K562 (cell line): ENCODE data around the gene ZNF165. TPM values are rescaled to one million over a fixed set of nuclear protein-coding genes. Genes with fewer than 3 reads are reported as not detected.

ENCODE experiments used
- BACH1 ChIP-seq: fragments of 200-800 bp; sonication (Bioruptor generic); IDR thresholded peaks from 2 replicates; pipeline ENCODE4 v1.6.1; 2016; ENCODE audit warnings: missing genetic modification characterization, missing compliant biosample characterization
- CC2D1A ChIP-seq: fragments of 450-650 bp; IDR thresholded peaks from 2 replicates; pipeline ENCODE4 v1.6.1; 2017; ENCODE audit warnings: mild to moderate bottlenecking
- CREM ChIP-seq: IDR thresholded peaks from 2 replicates; pipeline ENCODE4 v1.6.1; 2014; ENCODE audit warnings: antibody characterized with exemption, low read depth
- DACH1 ChIP-seq: fragments of 450-650 bp; IDR thresholded peaks from 2 replicates; pipeline ENCODE4 v1.6.1; 2018; ENCODE audit not compliant: partially characterized antibody
- DDX20 ChIP-seq: fragments of 450-650 bp; IDR thresholded peaks from 2 replicates; pipeline ENCODE4 v1.6.1; 2016; ENCODE audit warnings: missing genetic modification characterization, low read depth, mild to moderate bottlenecking, missing compliant biosample characterization, moderate library complexity
- DIDO1 ChIP-seq: fragments of 450-650 bp; IDR thresholded peaks from 2 replicates; pipeline ENCODE4 v1.6.1; 2016; ENCODE audit warnings: low read depth, missing biosample characterization, missing genetic modification characterization
- ELF4 ChIP-seq: fragments of 450-650 bp; formaldehyde crosslinking; IDR thresholded peaks from 2 replicates; pipeline ENCODE4 v1.4.0; 2022; ENCODE audit warnings: missing genetic modification characterization
- ETV1 ChIP-seq: fragments of 450-650 bp; conservative IDR thresholded peaks from 2 replicates; pipeline ENCODE4 v1.6.1; 2016; ENCODE audit warnings: missing genetic modification characterization, control low read depth, low read depth, missing compliant biosample characterization
- FOXJ3 ChIP-seq: sonication (generic); formaldehyde crosslinking; IDR thresholded peaks from 2 replicates; pipeline ENCODE4 v1.4.0; 2020; ENCODE audit warnings: mild to moderate bottlenecking, missing genetic modification reagents
- HNRNPL ChIP-seq: fragments of 200-400 bp; formaldehyde crosslinking; IDR thresholded peaks from 2 replicates; pipeline ENCODE4 v1.6.1; 2017; ENCODE audit warnings: low read depth, mild to moderate bottlenecking, low read length
- IFI16 ChIP-seq: fragments of 250-450 bp; sonication (Bioruptor Pico); IDR thresholded peaks from 2 replicates; pipeline ENCODE4 v2.1.2; 2022; ENCODE audit warnings: mild to moderate bottlenecking, inconsistent platforms
- KDM2B ChIP-seq: fragments of 250-450 bp; sonication (Bioruptor Pico); IDR thresholded peaks from 2 replicates; pipeline ENCODE4 v1.8.0; 2021; ENCODE audit warnings: mild to moderate bottlenecking, moderate library complexity
- SP2 ChIP-seq: IDR thresholded peaks from 2 replicates; pipeline ENCODE4 v1.6.1; 2011; ENCODE audit warnings: mild to moderate bottlenecking, low read depth, low read length, moderate library complexity; ENCODE audit not compliant: poor library complexity, severe bottlenecking; ENCODE audit errors: extremely low read depth
- STAT5B ChIP-seq: fragments of 250-450 bp; sonication (Bioruptor Pico); IDR thresholded peaks from 2 replicates; pipeline ENCODE4 v1.8.0; 2021; ENCODE audit warnings: mild to moderate bottlenecking, inconsistent platforms
- TAL1 ChIP-seq: fragments of 450-650 bp; IDR thresholded peaks from 2 replicates; pipeline ENCODE4 v1.6.1; 2016; ENCODE audit warnings: mild to moderate bottlenecking
- YBX1 ChIP-seq: fragments of 450-650 bp; IDR thresholded peaks from 2 replicates; pipeline ENCODE4 v1.7.1; 2016; ENCODE audit warnings: mild to moderate bottlenecking
- ZFP30 ChIP-seq: fragments of 250-450 bp; sonication (Bioruptor Pico); IDR thresholded peaks from 2 replicates; pipeline ENCODE4 v1.8.0; 2022; ENCODE audit warnings: moderate library complexity, mild to moderate bottlenecking, inconsistent platforms, borderline replicate concordance
- ZNF197 ChIP-seq: fragments of 200-800 bp; sonication (Bioruptor generic); IDR thresholded peaks from 2 replicates; pipeline ENCODE4 v1.6.1; 2016; ENCODE audit warnings: low read depth, missing genetic modification characterization, missing compliant biosample characterization
- ZNF224 ChIP-seq: sonication (generic); formaldehyde crosslinking; IDR thresholded peaks from 2 replicates; pipeline ENCODE4 v1.8.0; 2022; ENCODE audit warnings: mild to moderate bottlenecking, missing genetic modification reagents
- ZNF239 ChIP-seq: fragments of 250-450 bp; sonication (Bioruptor Pico); IDR thresholded peaks from 2 replicates; pipeline ENCODE4 v1.4.0; 2020; ENCODE audit warnings: mild to moderate bottlenecking
- ZNF384 ChIP-seq: IDR thresholded peaks from 2 replicates; pipeline ENCODE4 v1.6.1; 2012; ENCODE audit warnings: low read depth, low read length, improper control_type of control experiment
- polyA plus RNA-seq, 8 experiments: library from polyadenylated mRNA; depleted of rRNA in 4 of 8; stranded (reverse) in 5 of 8; unstranded in 3 of 8; fragments of >200 nt; fragmentation: Nextera tagmentation in 2 of 8; fragmentation: Illumina TruSeq in 1 of 8; extraction: Ambion mirVana in 2 of 8; extraction: Trizol in 1 of 8; gene quantifications; 2 replicates each; pipeline versions ENCODE4 v1.2.1 to v1.2.3, GENCODE V29; 2011 to 2014; ENCODE audit warnings: inconsistent platforms in 1 of 8, missing spikeins in 1 of 8
- total RNA-seq, 7 experiments: library from RNA; depleted of rRNA in 6 of 7; stranded (reverse); fragments of >200 nt in 6 of 7; fragmentation: Illumina TruSeq in 2 of 7; extraction: Trizol in 2 of 7; gene quantifications; 2 replicates each; pipeline versions ENCODE4 v1.2.1 to v1.2.3, GENCODE V29; 2011 to 2021; ENCODE audit warnings: low replicate concordance in 1 of 7
- TF ChIP-seq, protein P1 (sequence below): fragments of 450-650 bp; formaldehyde crosslinking; IDR thresholded peaks from 2 replicates; pipeline ENCODE4 v1.4.0; 2020; ENCODE audit warnings: mild to moderate bottlenecking, moderate library complexity
- TF ChIP-seq, protein P2 (sequence below): fragments of 250-450 bp; sonication (Bioruptor Pico); IDR thresholded peaks from 2 replicates; pipeline ENCODE4 v1.5.0; 2020; ENCODE audit warnings: mild to moderate bottlenecking, borderline replicate concordance
- TF ChIP-seq, protein P3 (sequence below): fragments of 250-450 bp; sonication (Bioruptor Pico); IDR thresholded peaks from 2 replicates; pipeline ENCODE4 v1.8.0; 2021; ENCODE audit warnings: moderate library complexity, mild to moderate bottlenecking, inconsistent platforms
- TF ChIP-seq, protein P4 (sequence below), 2 experiments: fragments of 450-650 bp in 1 of 2; sonication (generic) in 1 of 2; formaldehyde crosslinking; conservative IDR thresholded peaks; 2 replicates each; pipeline versions ENCODE4 v1.4.0 to v1.8.1; 2020 to 2022; ENCODE audit warnings: mild to moderate bottlenecking in 1 of 2, missing genetic modification reagents in 1 of 2

ZNF165 gene
- total and polyA plus RNA-seq, 9 of the 15 experiments (the other 6 are each of a cell fraction or from before 2014, with no cell fraction given): 0.82 to 3.6 (median 1.2) TPM

DNA sequence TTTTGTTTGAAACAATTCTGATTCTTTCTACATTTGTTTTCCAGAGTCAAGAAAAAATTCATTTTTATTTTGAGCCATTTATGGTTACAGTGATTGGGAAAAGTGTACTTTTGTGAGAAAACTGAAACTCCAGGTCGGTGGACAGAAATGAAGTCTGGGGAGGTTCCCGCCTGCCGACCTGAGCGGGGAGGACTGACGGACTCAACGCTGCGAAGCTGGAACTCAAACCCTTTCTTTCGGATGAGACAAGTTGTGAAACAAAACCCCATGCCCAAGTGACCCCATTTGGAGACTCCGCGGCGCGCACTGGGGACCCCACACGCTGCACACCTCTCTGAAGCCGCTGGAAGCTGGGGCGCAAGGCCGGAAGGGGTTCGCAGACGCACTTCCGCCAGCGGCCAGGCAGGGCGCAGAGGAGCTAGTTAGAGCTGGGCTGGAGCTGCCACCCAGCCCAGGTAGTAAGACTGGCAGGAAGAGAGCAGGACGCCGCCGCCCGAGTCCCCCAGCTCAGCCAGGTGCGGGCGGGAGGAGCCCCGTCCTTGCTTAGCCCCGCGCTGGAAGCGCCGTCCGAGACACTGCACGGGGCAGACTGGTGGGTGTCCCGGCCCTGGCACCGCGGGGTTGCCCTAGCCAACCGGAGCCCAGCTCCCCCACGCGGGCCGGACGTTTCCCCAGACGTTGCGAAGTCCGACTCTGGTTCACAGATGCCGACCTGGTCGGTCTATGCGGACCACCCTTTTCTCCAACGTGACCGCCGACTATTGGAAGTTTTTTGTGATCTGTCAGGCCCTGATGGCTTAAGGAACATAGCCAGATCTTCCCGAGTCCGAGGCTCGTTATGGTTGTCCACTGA is 24.2 kb downstream of the ZNF165 start (continued):
- TF ChIP-seq, protein P1, sequence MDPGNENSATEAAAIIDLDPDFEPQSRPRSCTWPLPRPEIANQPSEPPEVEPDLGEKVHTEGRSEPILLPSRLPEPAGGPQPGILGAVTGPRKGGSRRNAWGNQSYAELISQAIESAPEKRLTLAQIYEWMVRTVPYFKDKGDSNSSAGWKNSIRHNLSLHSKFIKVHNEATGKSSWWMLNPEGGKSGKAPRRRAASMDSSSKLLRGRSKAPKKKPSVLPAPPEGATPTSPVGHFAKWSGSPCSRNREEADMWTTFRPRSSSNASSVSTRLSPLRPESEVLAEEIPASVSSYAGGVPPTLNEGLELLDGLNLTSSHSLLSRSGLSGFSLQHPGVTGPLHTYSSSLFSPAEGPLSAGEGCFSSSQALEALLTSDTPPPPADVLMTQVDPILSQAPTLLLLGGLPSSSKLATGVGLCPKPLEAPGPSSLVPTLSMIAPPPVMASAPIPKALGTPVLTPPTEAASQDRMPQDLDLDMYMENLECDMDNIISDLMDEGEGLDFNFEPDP (CRISPR knock-in tag): 0 out of 2 replicates have a peak, but pooled peaks have one; percentile 10
- TF ChIP-seq TAL1: peak; percentile 16; the same call in 1 of the 2 replicates
- TF ChIP-seq, protein P2, sequence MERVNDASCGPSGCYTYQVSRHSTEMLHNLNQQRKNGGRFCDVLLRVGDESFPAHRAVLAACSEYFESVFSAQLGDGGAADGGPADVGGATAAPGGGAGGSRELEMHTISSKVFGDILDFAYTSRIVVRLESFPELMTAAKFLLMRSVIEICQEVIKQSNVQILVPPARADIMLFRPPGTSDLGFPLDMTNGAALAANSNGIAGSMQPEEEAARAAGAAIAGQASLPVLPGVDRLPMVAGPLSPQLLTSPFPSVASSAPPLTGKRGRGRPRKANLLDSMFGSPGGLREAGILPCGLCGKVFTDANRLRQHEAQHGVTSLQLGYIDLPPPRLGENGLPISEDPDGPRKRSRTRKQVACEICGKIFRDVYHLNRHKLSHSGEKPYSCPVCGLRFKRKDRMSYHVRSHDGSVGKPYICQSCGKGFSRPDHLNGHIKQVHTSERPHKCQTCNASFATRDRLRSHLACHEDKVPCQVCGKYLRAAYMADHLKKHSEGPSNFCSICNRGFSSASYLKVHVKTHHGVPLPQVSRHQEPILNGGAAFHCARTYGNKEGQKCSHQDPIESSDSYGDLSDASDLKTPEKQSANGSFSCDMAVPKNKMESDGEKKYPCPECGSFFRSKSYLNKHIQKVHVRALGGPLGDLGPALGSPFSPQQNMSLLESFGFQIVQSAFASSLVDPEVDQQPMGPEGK (CRISPR knock-in tag): no peak
- TF ChIP-seq ZNF384: 0 out of 2 replicates have a peak, but pooled peaks have one; percentile 15
- 0 out of 2 replicates have a peak, but pooled peaks have one; percentile 23 for TF ChIP-seq DIDO1 (tag)
- no peak for TF ChIP-seq DACH1
- no peak for TF ChIP-seq IFI16 (CRISPR knock-in tag)
- no peak; the same call in 1 of the 2 replicates for TF ChIP-seq ZNF239
- no peak for TF ChIP-seq SP2
- TF ChIP-seq KDM2B (CRISPR knock-in tag): peak; percentile 61; the same call in 1 of the 2 replicates
- TF ChIP-seq ELF4: peak; percentile 29; the same call in 1 of the 2 replicates
- peak; percentile 99 for TF ChIP-seq HNRNPL
- no peak for TF ChIP-seq DDX20
- TF ChIP-seq FOXJ3: no peak
- TF ChIP-seq ZFP30: no peak
- peak; percentile 84 for TF ChIP-seq CREM
- TF ChIP-seq ZNF224 (CRISPR knock-in tag): no peak
- no peak for TF ChIP-seq BACH1 (tag)
- no peak for TF ChIP-seq ZNF197 (CRISPR knock-in tag)
- TF ChIP-seq ETV1 (tag): peak; percentile 94
- peak; percentile 48; the same call in 1 of the 2 replicates for TF ChIP-seq CC2D1A
- TF ChIP-seq, protein P3, sequence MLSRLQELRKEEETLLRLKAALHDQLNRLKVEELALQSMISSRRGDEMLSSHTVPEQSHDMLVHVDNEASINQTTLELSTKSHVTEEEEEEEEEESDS (CRISPR knock-in tag): no peak
- TF ChIP-seq, protein P4, sequence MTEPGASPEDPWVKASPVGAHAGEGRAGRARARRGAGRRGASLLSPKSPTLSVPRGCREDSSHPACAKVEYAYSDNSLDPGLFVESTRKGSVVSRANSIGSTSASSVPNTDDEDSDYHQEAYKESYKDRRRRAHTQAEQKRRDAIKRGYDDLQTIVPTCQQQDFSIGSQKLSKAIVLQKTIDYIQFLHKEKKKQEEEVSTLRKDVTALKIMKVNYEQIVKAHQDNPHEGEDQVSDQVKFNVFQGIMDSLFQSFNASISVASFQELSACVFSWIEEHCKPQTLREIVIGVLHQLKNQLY (CRISPR knock-in tag; conservative IDR thresholded peaks at IDR 0.05): peak; percentile 18 to 64; a peak in 1 of 4 replicates
- TF ChIP-seq YBX1: no peak
- TF ChIP-seq STAT5B (CRISPR knock-in tag): no peak
